ENCODE measurements around the gene TMTC1. TPM values are rescaled to one million over a fixed set of nuclear protein-coding genes. Genes with fewer than 3 reads are reported as not detected.

TMTC1 gene
- total RNA-seq, 1 donor from 2014 or later, result 1.4 TPM

GRCh38 chr12:29797565-29798355, 14.0 kb upstream of the TMTC1 start:
- no peak overlapping the region for H3K27ac Mint-ChIP-seq (ENCODE audit: unreplicated experiment)
- no peaks in the 10 kb centered on the region for H3K36me3 Mint-ChIP-seq (ENCODE audit: unreplicated experiment)
- no peak overlapping the region for H3K4me3 Mint-ChIP-seq (ENCODE audit: unreplicated experiment)
- TF ChIP-seq CTCF (IDR thresholded peaks at IDR 0.05; ENCODE audit: partially characterized antibody, unreplicated experiment), result no peak
- H3K9me3 Mint-ChIP-seq (ENCODE audit: unreplicated experiment), result peaks cover 4% of the 10 kb centered on the region
- no peak for DNase-seq
- H3K27me3 Mint-ChIP-seq (ENCODE audit: unreplicated experiment), result no peaks in the 10 kb centered on the region
- no peaks in the 10 kb centered on the region for H3K4me1 Mint-ChIP-seq (ENCODE audit: low read depth, unreplicated experiment)

- no peaks in the 10 kb centered on the region for H3K4me1 Mint-ChIP-seq (ENCODE audit: low read depth, unreplicated experiment)
- H3K4me3 Mint-ChIP-seq (ENCODE audit: unreplicated experiment), result no peak overlapping the region
- no peak for DNase-seq
- H3K27ac Mint-ChIP-seq (ENCODE audit: unreplicated experiment), result no peak overlapping the region
- peaks cover 4% of the 10 kb centered on the region for H3K9me3 Mint-ChIP-seq (ENCODE audit: unreplicated experiment)
- H3K27me3 Mint-ChIP-seq (ENCODE audit: unreplicated experiment), result no peaks in the 10 kb centered on the region
- no peaks in the 10 kb centered on the region for H3K36me3 Mint-ChIP-seq (ENCODE audit: unreplicated experiment)
- TF ChIP-seq CTCF (IDR thresholded peaks at IDR 0.05; ENCODE audit: partially characterized antibody, unreplicated experiment), result no peak
Measured at GRCh38 chr12:29796823-29797263, 13.1 kb upstream of the TMTC1 start.

- no peak for DNase-seq
- TF ChIP-seq CTCF (IDR thresholded peaks at IDR 0.05; ENCODE audit: partially characterized antibody, unreplicated experiment), result no peak
- no peaks in the 10 kb centered on the region for H3K27me3 Mint-ChIP-seq (ENCODE audit: unreplicated experiment)
- no peak overlapping the region for H3K4me3 Mint-ChIP-seq (ENCODE audit: unreplicated experiment)
- no peaks in the 10 kb centered on the region for H3K9me3 Mint-ChIP-seq (ENCODE audit: unreplicated experiment)
- no peak overlapping the region for H3K27ac Mint-ChIP-seq (ENCODE audit: unreplicated experiment)
- no peaks in the 10 kb centered on the region for H3K4me1 Mint-ChIP-seq (ENCODE audit: low read depth, unreplicated experiment)
- H3K36me3 Mint-ChIP-seq (ENCODE audit: unreplicated experiment), result no peaks in the 10 kb centered on the region
Measured at GRCh38 chr12:29795715-29796114, 12.0 kb upstream of the TMTC1 start.

- no peak for TF ChIP-seq CTCF (IDR thresholded peaks at IDR 0.05; ENCODE audit: partially characterized antibody, unreplicated experiment)
- Mint-ChIP-seq H3K27me3 (ENCODE audit: unreplicated experiment) (no peaks in the 10 kb centered on the region), H3K9me3 (ENCODE audit: unreplicated experiment) (no peaks in the 10 kb centered on the region), H3K36me3 (ENCODE audit: unreplicated experiment) (no peaks in the 10 kb centered on the region), H3K4me1 (ENCODE audit: low read depth, unreplicated experiment) (no peaks in the 10 kb centered on the region), H3K4me3 (ENCODE audit: unreplicated experiment) (no peak overlapping the region), H3K27ac (ENCODE audit: unreplicated experiment) (no peak overlapping the region)
- DNase-seq, result no peak
Measured at GRCh38 chr12:29794862-29795261, 11.1 kb upstream of the TMTC1 start.

GRCh38 chr12:29792853-29793252, 9.1 kb upstream of the TMTC1 start:
- Mint-ChIP-seq H3K27ac (ENCODE audit: unreplicated experiment) (no peak overlapping the region), H3K36me3 (ENCODE audit: unreplicated experiment) (no peaks in the 10 kb centered on the region), H3K27me3 (ENCODE audit: unreplicated experiment) (no peaks in the 10 kb centered on the region), H3K9me3 (ENCODE audit: unreplicated experiment) (no peaks in the 10 kb centered on the region), H3K4me1 (ENCODE audit: low read depth, unreplicated experiment) (no peaks in the 10 kb centered on the region), H3K4me3 (ENCODE audit: unreplicated experiment) (no peak overlapping the region)
- no peak for DNase-seq
- TF ChIP-seq CTCF (IDR thresholded peaks at IDR 0.05; ENCODE audit: partially characterized antibody, unreplicated experiment), result no peak

Data from glutamatergic neuron (in vitro differentiated cells).